Keratinocyte (primary cell): ENCODE measurements around the gene PDS5B.

Experiments used
- CTCF ChIP-seq, 3 experiments: IDR thresholded peaks in 1 of 3; conservative IDR thresholded peaks in 1 of 3; optimal IDR thresholded peaks in 1 of 3; 2 replicates in 2 of 3; 3 replicates in 1 of 3; pipeline versions ENCODE3 to v1.5.1; 2011; ENCODE audit warnings: low read length in 3 of 3, mild to moderate bottlenecking in 3 of 3, moderate library complexity in 2 of 3, control low read depth in 1 of 3, inconsistent platforms in 1 of 3; ENCODE audit not compliant: insufficient read depth in 2 of 3; ENCODE audit errors: extremely low read depth in 1 of 3
- EZH2 ChIP-seq: IDR thresholded peaks from one replicate; pipeline ENCODE4 v1.6.1; 2012; ENCODE audit warnings: inconsistent platforms, mild to moderate bottlenecking, low read length, moderate library complexity

DNA sequence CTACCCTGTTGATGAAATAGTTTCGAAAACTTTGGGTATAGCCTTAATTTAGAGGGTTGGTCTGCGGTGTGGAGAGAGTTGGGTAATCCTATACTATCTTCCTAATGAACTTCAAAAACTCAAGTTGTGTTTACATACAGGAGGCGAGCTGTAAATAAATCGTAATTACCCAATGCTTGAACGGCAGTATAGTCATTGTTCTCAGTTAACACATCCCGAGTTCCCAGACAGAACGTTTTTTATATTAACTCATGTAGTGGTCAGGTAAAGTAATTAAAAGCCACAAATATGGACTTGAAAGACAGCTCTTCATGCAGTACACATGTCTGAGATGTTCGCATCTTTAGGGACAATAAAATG is 1.5 kb downstream of the PDS5B start:
- TF ChIP-seq CTCF (optimal IDR thresholded peaks at IDR 0.05 in 1 of 3, IDR thresholded peaks at IDR 0.05 in 1 of 3, conservative IDR thresholded peaks at IDR 0.05 in 1 of 3; ENCODE audit: extremely low read depth in 1 of 3, insufficient read depth in 2 of 3, low read length in 3 of 3) (no peak), EZH2 (no peak)
